Astrocyte (in vitro differentiated cells and primary cell): Measurements from ENCODE around the gene PEAR1. TPM values are rescaled to one million over a fixed set of nuclear protein-coding genes. Genes with fewer than 3 reads are reported as not detected.

Experiments used
- DNase-seq: peaks from one replicate; pipeline ENCODE4 v3.0.0-alpha.2; 2010; ENCODE audit warnings: low read depth
- FAIRE-seq: peaks from 2 replicates; lab custom pipeline; 2011; peaks lifted over from hg19 to GRCh38; lab: Jason Lieb, UNC
- H2AFZ ChIP-seq: 2 replicates; pipeline ENCODE4 v1.6.0; 2012; ENCODE audit warnings: low read depth, low read length, inconsistent platforms
- H3K27ac ChIP-seq: 2 replicates; pipeline ENCODE4 v1.5.1; 2011; ENCODE audit warnings: low read depth, low read length, inconsistent platforms
- H3K27me3 ChIP-seq: 2 replicates; pipeline ENCODE4 v1.6.0; 2011; ENCODE audit warnings: low read length, inconsistent platforms; ENCODE audit not compliant: insufficient read depth
- H3K36me3 ChIP-seq: 2 replicates; pipeline ENCODE4 v1.5.1; 2011; ENCODE audit warnings: low read length, inconsistent platforms; ENCODE audit not compliant: insufficient read depth
- H3K4me1 ChIP-seq: 2 replicates; pipeline ENCODE4 v1.5.1; 2011; ENCODE audit warnings: low read length, inconsistent platforms; ENCODE audit not compliant: insufficient read depth
- H3K4me2 ChIP-seq: 2 replicates; pipeline ENCODE4 v1.6.0; 2012; ENCODE audit warnings: low read length, inconsistent platforms
- H3K4me3 ChIP-seq: 2 replicates; pipeline ENCODE4 v1.5.1; 2011; ENCODE audit warnings: low read depth, mild to moderate bottlenecking, low read length, inconsistent platforms; ENCODE audit not compliant: insufficient read depth
- H3K79me2 ChIP-seq: 2 replicates; pipeline ENCODE4 v1.6.0; 2012; ENCODE audit warnings: mild to moderate bottlenecking, low read length, inconsistent platforms; ENCODE audit not compliant: insufficient read depth
- H3K9ac ChIP-seq: 2 replicates; pipeline ENCODE4 v1.6.0; 2012; ENCODE audit warnings: mild to moderate bottlenecking, low read length, inconsistent platforms
- H3K9me3 ChIP-seq: 2 replicates; pipeline ENCODE4 v1.5.1; 2012; ENCODE audit warnings: low read depth, mild to moderate bottlenecking, low read length, inconsistent platforms; ENCODE audit not compliant: insufficient read depth
- H4K20me1 ChIP-seq: 2 replicates; pipeline ENCODE4 v1.6.0; 2012; ENCODE audit warnings: low read length, inconsistent platforms; ENCODE audit not compliant: insufficient read depth
- H3K27ac Mint-ChIP-seq: one replicate; pipeline ENCODE4 v1.8.0; 2021; ENCODE audit warnings: mild to moderate bottlenecking, mixed read lengths; ENCODE audit not compliant: unreplicated experiment
- H3K27me3 Mint-ChIP-seq: one replicate; pipeline ENCODE4 v1.8.0; 2021; ENCODE audit warnings: low read depth, mixed read lengths; ENCODE audit not compliant: unreplicated experiment
- H3K36me3 Mint-ChIP-seq: one replicate; pipeline ENCODE4 v1.8.0; 2021; ENCODE audit warnings: low read depth, mixed read lengths; ENCODE audit not compliant: unreplicated experiment
- H3K4me1 Mint-ChIP-seq: one replicate; pipeline ENCODE4 v1.8.0; 2021; ENCODE audit warnings: low read depth, mixed read lengths; ENCODE audit not compliant: unreplicated experiment
- H3K4me3 Mint-ChIP-seq: one replicate; pipeline ENCODE4 v1.8.0; 2021; ENCODE audit warnings: mild to moderate bottlenecking, moderate library complexity, mixed read lengths; ENCODE audit not compliant: unreplicated experiment
- H3K9me3 Mint-ChIP-seq: one replicate; pipeline ENCODE4 v1.8.0; 2021; ENCODE audit warnings: mild to moderate bottlenecking, mixed read lengths; ENCODE audit not compliant: unreplicated experiment
- EZH2 ChIP-seq: IDR thresholded peaks from 2 replicates; pipeline ENCODE4 v1.6.1; 2012; ENCODE audit warnings: mild to moderate bottlenecking, low read length, inconsistent platforms; ENCODE audit not compliant: insufficient read depth
- total RNA-seq: library from RNA; stranded (reverse); gene quantifications from 2 replicates; pipeline ENCODE4 v1.2.1, GENCODE V29; 2021
- TF ChIP-seq, protein P1 (sequence below): IDR thresholded peaks from 2 replicates; pipeline ENCODE4 v1.5.1; 2011; ENCODE audit warnings: low read depth, mild to moderate bottlenecking, inconsistent platforms, low read length, moderate library complexity; ENCODE audit not compliant: insufficient read depth

Gene PEAR1
- total RNA-seq, 1 donor from 2014 or later, result 17.3 TPM

DNA sequence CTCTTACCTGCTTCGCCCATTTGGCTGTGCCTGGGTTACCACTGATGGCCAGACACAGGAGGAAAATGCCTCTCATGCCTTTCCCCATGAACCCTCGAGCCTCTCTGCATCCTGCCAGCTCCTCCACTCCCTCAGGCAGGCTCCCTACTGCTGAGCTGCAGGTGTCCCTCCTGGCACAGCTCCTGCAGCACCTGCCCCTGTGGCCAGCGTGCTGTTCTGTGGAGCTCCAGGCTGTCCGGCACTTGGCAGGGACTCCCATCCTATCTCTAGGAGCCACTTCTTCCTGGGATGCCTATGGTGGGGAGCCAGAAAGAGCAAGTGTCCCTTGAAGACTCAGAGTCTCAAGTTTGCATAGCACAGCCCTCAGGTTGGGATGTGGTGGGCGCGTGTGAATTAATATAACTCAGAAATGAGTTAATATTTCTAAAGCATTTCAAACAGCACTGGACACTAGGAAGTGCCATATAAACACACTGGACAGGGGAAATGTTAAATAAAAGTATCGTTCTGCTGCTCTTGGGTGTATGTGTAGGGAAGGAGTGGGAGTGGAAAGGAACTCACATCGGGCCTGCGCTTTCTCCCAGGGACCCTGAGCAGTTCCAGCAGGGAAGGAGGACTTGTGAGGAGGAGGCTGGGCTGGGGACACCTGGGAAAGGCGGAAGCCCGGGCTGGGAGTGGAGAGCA is 29.6 kb downstream of the PEAR1 start:
- peaks cover 23% of the 10 kb centered on the region for H4K20me1 ChIP-seq
- peaks cover 8% of the 10 kb centered on the region for H3K4me1 Mint-ChIP-seq
- peaks cover 48% of the 10 kb centered on the region for H3K27me3 ChIP-seq
- no peak overlapping the region for H3K27ac Mint-ChIP-seq
- no peak overlapping the region for H3K27ac ChIP-seq
- peaks cover 79% of the 10 kb centered on the region for H3K27me3 Mint-ChIP-seq
- peaks cover 9% of the 10 kb centered on the region for H3K9me3 Mint-ChIP-seq
- peaks cover 28% of the 10 kb centered on the region for H3K4me1 ChIP-seq
- no peak overlapping the region for H2AFZ ChIP-seq
- H3K36me3 ChIP-seq, result no peaks in the 10 kb centered on the region
- H3K9ac ChIP-seq, result no peak overlapping the region
- H3K4me3 ChIP-seq, result no peak overlapping the region
- peak overlapping the region; percentile 49 for H3K4me2 ChIP-seq
- H3K36me3 Mint-ChIP-seq, result peaks cover 2% of the 10 kb centered on the region
- H3K9me3 ChIP-seq, result no peaks in the 10 kb centered on the region
- TF ChIP-seq EZH2, result peak; percentile 21
- TF ChIP-seq, protein P1, sequence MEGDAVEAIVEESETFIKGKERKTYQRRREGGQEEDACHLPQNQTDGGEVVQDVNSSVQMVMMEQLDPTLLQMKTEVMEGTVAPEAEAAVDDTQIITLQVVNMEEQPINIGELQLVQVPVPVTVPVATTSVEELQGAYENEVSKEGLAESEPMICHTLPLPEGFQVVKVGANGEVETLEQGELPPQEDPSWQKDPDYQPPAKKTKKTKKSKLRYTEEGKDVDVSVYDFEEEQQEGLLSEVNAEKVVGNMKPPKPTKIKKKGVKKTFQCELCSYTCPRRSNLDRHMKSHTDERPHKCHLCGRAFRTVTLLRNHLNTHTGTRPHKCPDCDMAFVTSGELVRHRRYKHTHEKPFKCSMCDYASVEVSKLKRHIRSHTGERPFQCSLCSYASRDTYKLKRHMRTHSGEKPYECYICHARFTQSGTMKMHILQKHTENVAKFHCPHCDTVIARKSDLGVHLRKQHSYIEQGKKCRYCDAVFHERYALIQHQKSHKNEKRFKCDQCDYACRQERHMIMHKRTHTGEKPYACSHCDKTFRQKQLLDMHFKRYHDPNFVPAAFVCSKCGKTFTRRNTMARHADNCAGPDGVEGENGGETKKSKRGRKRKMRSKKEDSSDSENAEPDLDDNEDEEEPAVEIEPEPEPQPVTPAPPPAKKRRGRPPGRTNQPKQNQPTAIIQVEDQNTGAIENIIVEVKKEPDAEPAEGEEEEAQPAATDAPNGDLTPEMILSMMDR, result no peak
- no peak for DNase-seq
- H3K79me2 ChIP-seq, result no peaks in the 10 kb centered on the region
- FAIRE-seq, result no peak
- peak overlapping the region; percentile 30 for H3K4me3 Mint-ChIP-seq

DNA sequence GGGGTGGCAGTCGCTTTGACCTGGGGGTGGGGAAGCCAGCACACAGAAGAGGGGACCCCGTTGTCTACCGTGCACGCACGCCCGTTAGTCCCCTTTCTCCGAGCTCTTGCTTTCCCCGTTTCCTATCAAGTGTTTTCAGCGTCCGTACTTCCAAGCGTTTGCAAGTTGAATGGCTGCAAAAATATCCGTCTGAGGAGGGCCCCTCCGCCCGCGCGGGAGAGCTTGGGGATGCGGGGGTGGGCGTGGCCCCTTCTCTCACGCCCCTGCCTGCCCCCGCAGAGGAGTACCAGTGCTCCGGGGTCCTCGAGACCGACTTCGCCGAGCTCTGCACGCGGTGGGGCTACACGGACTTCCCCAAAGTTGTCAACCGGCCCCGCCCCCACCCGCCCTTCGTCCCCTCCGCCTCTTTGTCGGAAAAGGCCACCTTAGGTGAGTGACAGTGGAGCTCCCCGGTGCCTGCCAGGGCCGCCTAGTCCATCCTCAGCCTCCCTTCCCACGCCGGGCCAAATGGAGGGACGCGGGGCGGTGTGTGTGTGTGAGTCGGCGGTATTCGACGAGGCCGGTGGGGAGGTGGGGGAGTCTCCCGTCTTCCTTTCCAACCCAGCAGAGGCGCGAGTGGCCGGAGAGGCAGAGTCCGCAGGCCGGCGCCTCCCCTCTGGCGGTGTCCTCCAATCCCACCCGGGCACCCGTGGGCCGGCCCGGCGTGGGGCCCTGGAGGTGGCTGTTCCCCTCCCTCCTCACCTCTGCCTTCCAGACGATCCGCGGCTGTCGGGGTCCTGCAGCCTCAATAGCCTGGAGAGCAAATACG is 30.4 kb downstream of the PEAR1 start:
- DNase-seq, result no peak
- H3K27ac ChIP-seq, result no peak overlapping the region
- FAIRE-seq, result no peak
- H3K9me3 ChIP-seq, result no peaks in the 10 kb centered on the region
- H3K9me3 Mint-ChIP-seq, result peaks cover 2% of the 10 kb centered on the region
- peaks cover 23% of the 10 kb centered on the region for H4K20me1 ChIP-seq
- H2AFZ ChIP-seq, result no peak overlapping the region
- H3K4me3 ChIP-seq, result no peak overlapping the region
- TF ChIP-seq EZH2, result peak; percentile 82
- TF ChIP-seq, protein P1, result no peak
- no peak overlapping the region for H3K4me3 Mint-ChIP-seq
- no peak overlapping the region for H3K9ac ChIP-seq
- H3K4me2 ChIP-seq, result peak overlapping the region; percentile 49
- peaks cover 28% of the 10 kb centered on the region for H3K4me1 ChIP-seq
- no peaks in the 10 kb centered on the region for H3K79me2 ChIP-seq
- H3K36me3 ChIP-seq, result no peaks in the 10 kb centered on the region
- H3K27me3 ChIP-seq, result peaks cover 48% of the 10 kb centered on the region
- H3K4me1 Mint-ChIP-seq, result peaks cover 8% of the 10 kb centered on the region
- H3K27ac Mint-ChIP-seq, result no peak overlapping the region
- peaks cover 81% of the 10 kb centered on the region for H3K27me3 Mint-ChIP-seq
- H3K36me3 Mint-ChIP-seq, result no peaks in the 10 kb centered on the region
